Kidney (tissue), 14 donors: ENCODE results near the gene AUTS2. TPM values are rescaled to one million over a fixed set of nuclear protein-coding genes. Genes with fewer than 3 reads are reported as not detected.
A peak's percentile ranks its signal among the peaks of the same experiment; 100 is the strongest.

Experiments used
- DNase-seq, 5 donors: peaks; one replicate each; pipeline ENCODE4 v3.0.0-alpha.2; 2013 to 2020
- FAIRE-seq: peaks from 2 replicates; lab custom pipeline; 2012; peaks lifted over from hg19 to GRCh38; lab: Jason Lieb, UNC
- H3K27ac ChIP-seq, 2 donors: one replicate each; pipeline ENCODE4 v1.7.0; 2013; ENCODE audit warnings: low read depth in 2 of 2, low read length in 2 of 2, inconsistent platforms in 1 of 2
- H3K27me3 ChIP-seq: one replicate; pipeline ENCODE4 v1.7.1; 2013; ENCODE audit warnings: low read length, inconsistent platforms; ENCODE audit not compliant: control insufficient read depth, insufficient read depth
- H3K36me3 ChIP-seq, 3 donors: one replicate each; pipeline versions ENCODE4 v1.7.0 to v1.7.1; 2013; ENCODE audit warnings: low read length in 3 of 3, control low read depth in 1 of 3, inconsistent platforms in 1 of 3; ENCODE audit not compliant: insufficient read depth in 3 of 3, control insufficient read depth in 2 of 3
- H3K4me1 ChIP-seq, 3 donors: one replicate each; pipeline versions ENCODE4 v1.7.0 to v1.7.1; 2013; ENCODE audit warnings: low read length in 3 of 3, inconsistent platforms in 1 of 3, low read depth in 1 of 3; ENCODE audit not compliant: control insufficient read depth in 2 of 3, insufficient read depth in 2 of 3
- H3K4me3 ChIP-seq, 3 donors: one replicate each; pipeline versions ENCODE4 v1.7.0 to v1.8.1; 2013; ENCODE audit warnings: low read length in 3 of 3, control low read depth in 1 of 3, inconsistent platforms in 1 of 3
- H3K9ac ChIP-seq, 3 donors: one replicate each; pipeline versions ENCODE4 v1.7.0 to v1.7.1; 2013; ENCODE audit warnings: low read length in 3 of 3, control low read depth in 1 of 3, inconsistent platforms in 1 of 3
- H3K9me3 ChIP-seq, 3 donors: one replicate each; pipeline versions ENCODE4 v1.7.0 to v1.7.1; 2013; ENCODE audit warnings: low read length in 3 of 3, control low read depth in 1 of 3, inconsistent platforms in 1 of 3; ENCODE audit not compliant: control insufficient read depth in 2 of 3, insufficient read depth in 1 of 3
- intact Hi-C: fragments of 100-400 bp; cut with DNase I; formaldehyde crosslinking; loops from one replicate; pipeline ENCODE4 v1.11.1; 2022
- polyA plus RNA-seq: library from polyadenylated mRNA; stranded (reverse); fragments of 350-450 nt; fragmentation: Illumina TruSeq; extraction: RNeasy Lipid Tissue Mini Kit (QIAGEN cat#74804); gene quantifications from one replicate; pipeline ENCODE4 v1.2.3, GENCODE V29; 2014; ENCODE audit warnings: low read depth, low replicate concordance; ENCODE audit not compliant: insufficient read depth
- total RNA-seq: library from RNA; stranded (reverse); fragmentation: NEBNext Ultra II Directional; extraction: Animal tissue kit (Norgen Biotek cat#: 25700); gene quantifications from one replicate; pipeline ENCODE4 v1.2.1, GENCODE V29; 2021
- TF ChIP-seq, protein P1 (sequence below): IDR thresholded peaks from 3 replicates; pipeline ENCODE4 v1.5.1; 2012; ENCODE audit warnings: mild to moderate bottlenecking, moderate library complexity, borderline replicate concordance; ENCODE audit not compliant: insufficient read depth; ENCODE audit errors: extremely low read depth
- donor health status: control.
- donor health status: control.
- donor health status: control.
- donor health status: control.
- donor health status: control.
- donor health status: DM: yes; HTN: yes; CAD: no.
- donor health status: Normal renal cell carcinoma (clear cell type).

Gene AUTS2
- total and polyA plus RNA-seq, 2 donors from 2014 or later: 5.2 to 33.8 TPM

DNA sequence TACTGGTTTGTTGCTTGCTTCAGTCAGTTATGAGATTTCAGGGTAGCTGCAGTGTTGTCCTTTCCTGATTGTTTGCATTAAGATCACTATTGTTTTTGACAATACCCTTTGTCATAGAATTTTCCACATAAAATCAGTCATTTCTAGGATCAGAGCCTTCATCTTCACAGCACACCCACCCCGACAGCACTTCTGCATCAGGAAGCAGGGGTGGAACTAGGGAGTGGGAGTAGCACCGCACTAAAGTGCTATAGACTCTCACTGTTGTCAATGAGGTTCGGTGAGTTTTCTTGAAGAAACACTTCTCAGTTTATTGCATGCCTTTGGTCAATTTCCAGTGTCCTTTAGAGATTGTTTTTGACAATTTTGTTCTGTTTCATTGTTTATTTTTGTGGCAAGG, 632.5 kb downstream of the AUTS2 start:
- Histone ChIP-seq H3K9ac (no peak overlapping the region), H3K9me3 (peaks cover 3 to 14% (median 3%) of the 10 kb centered on the region in 3 donors), H3K4me3 (no peak overlapping the region), H3K27me3 (no peaks in the 10 kb centered on the region), H3K4me1 (no peaks in the 10 kb centered on the region), H3K36me3 (no peaks in the 10 kb centered on the region), H3K27ac (no peak overlapping the region)
- TF ChIP-seq, protein P1, sequence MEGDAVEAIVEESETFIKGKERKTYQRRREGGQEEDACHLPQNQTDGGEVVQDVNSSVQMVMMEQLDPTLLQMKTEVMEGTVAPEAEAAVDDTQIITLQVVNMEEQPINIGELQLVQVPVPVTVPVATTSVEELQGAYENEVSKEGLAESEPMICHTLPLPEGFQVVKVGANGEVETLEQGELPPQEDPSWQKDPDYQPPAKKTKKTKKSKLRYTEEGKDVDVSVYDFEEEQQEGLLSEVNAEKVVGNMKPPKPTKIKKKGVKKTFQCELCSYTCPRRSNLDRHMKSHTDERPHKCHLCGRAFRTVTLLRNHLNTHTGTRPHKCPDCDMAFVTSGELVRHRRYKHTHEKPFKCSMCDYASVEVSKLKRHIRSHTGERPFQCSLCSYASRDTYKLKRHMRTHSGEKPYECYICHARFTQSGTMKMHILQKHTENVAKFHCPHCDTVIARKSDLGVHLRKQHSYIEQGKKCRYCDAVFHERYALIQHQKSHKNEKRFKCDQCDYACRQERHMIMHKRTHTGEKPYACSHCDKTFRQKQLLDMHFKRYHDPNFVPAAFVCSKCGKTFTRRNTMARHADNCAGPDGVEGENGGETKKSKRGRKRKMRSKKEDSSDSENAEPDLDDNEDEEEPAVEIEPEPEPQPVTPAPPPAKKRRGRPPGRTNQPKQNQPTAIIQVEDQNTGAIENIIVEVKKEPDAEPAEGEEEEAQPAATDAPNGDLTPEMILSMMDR: no peak
- intact Hi-C loops: no loop called here
- DNase-seq: no peak
- FAIRE-seq: no peak

DNA sequence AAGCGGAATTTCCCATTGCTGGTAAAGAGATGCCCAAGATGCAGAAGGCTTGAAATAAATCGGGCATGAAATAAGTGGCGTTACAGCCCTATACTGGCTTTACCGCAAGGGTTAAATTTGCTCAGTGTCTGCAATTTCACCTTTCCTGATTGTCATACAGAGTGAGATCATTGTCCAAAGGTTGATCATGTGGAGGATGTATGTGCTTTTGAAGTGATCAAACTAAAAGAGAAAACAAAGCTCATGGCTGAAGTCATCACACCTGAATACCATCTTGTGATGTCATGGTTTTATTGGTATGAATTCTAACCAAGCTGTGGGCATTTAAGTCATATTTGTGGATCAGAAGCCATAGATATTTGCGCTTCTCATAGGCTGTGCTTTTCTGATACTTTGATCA, 635.5 kb downstream of the AUTS2 start:
- FAIRE-seq (no peak), DNase-seq (no peak)
- Histone ChIP-seq H3K27ac (no peak overlapping the region), H3K9ac (no peak overlapping the region), H3K4me3 (no peak overlapping the region), H3K9me3 (peaks cover 2 to 14% (median 3%) of the 10 kb centered on the region in 3 donors), H3K4me1 (no peaks in the 10 kb centered on the region), H3K36me3 (no peaks in the 10 kb centered on the region), H3K27me3 (no peaks in the 10 kb centered on the region)
- TF ChIP-seq, protein P1: no peak
- intact Hi-C loops: no loop called here

DNA sequence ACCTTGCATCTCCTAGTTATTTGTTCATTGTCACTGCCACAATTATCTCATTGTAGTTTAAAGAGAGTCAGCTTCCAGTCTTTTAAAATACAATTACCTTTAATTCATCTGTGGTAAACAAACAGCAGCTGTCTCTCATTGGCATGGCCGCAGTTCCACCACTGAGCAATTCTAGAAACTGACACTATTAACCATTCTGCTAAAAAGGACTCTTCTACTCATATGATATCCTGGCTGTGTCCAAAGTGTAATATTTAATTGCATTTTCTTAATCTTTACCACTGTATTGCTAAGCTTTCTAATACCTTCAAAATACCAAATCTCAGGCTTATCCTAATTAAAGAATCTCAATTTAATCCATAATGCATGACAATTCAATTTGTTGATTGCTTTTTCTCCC, 639.0 kb downstream of the AUTS2 start:
- H3K9ac ChIP-seq: no peak overlapping the region
- no peaks in the 10 kb centered on the region for H3K36me3 ChIP-seq
- FAIRE-seq: no peak
- intact Hi-C loops: no loop called here
- H3K4me3 ChIP-seq: no peak overlapping the region
- H3K4me1 ChIP-seq: peaks cover 0 to 4% (median 0%) of the 10 kb centered on the region in 3 donors
- no peaks in the 10 kb centered on the region for H3K27me3 ChIP-seq
- TF ChIP-seq, protein P1: no peak
- H3K9me3 ChIP-seq: no peaks in the 10 kb centered on the region
- DNase-seq: no peak
- H3K27ac ChIP-seq: no peak overlapping the region

DNA sequence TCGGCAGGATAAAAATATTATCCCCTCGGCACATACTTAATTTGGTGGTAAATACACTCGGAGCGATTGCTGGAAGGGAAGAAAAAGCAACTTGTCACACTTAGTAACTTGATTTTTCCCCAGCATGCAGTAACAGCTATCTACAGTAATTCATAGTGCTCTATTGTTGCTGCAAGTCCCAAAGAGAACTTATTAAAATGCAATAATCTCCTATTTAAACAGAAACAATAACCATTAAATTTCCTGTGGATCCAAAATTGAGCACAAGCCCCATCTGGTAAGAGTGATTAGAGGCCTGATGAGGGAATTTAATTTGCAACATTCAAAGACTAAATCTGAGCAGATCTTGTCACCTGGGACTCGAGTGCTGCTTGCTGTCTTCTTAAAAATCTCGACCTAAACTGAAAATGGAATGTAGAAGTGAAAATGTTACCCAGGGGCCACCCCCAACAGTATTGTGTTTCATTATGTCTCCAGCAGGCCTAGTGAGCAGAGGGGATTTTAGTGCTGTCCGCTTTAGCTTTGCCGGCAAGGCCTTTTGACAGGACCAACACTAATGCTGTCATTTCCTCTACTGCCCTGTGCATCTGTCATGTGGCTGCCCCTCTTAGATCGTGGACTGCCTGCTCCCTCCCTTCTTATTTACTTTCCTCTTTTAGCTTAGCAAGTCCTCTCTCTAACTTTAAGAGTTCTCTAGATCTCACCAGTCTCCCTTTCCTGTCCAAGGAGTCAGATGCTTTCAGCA, 639.7 kb downstream of the AUTS2 start:
- TF ChIP-seq, protein P1: no peak
- no peaks in the 10 kb centered on the region for H3K27me3 ChIP-seq
- H3K4me1 ChIP-seq: peaks cover 0 to 4% (median 0%) of the 10 kb centered on the region in 3 donors
- H3K27ac ChIP-seq: no peak overlapping the region
- intact Hi-C loops: no loop called here
- no peaks in the 10 kb centered on the region for H3K9me3 ChIP-seq
- FAIRE-seq: no peak
- peak in 4 of 5 donors; percentile 35 to 52 (median 42) for DNase-seq
- H3K9ac ChIP-seq: no peak overlapping the region
- no peak overlapping the region for H3K4me3 ChIP-seq
- no peaks in the 10 kb centered on the region for H3K36me3 ChIP-seq
